Measurements from ENCODE around the gene MLC1. TPM values are rescaled to one million over a fixed set of nuclear protein-coding genes. Genes with fewer than 3 reads are reported as not detected.

The MLC1 gene
- total and polyA plus RNA-seq, 2 experiments from 2014 or later, result 0.27 to 0.32 TPM

- no peak for DNase-seq (ENCODE audit: low read depth in 1 of 2, low spot score in 1 of 2)
- Histone ChIP-seq H3K27me3 (no peaks in the 10 kb centered on the region), H3K9me3 (ENCODE audit: low read depth) (no peaks in the 10 kb centered on the region), H3K4me3 (no peak overlapping the region), H3K4me1 (ENCODE audit: low read depth) (no peaks in the 10 kb centered on the region), H3K36me3 (no peaks in the 10 kb centered on the region), H3K27ac (no peak overlapping the region)
- no peak for TF ChIP-seq CTCF (IDR thresholded peaks at IDR 0.05; ENCODE audit: low read depth, low read length)
These were observed 14.9 kb downstream of the MLC1 start for GRCh38 chr22:50070366-50070765.

GRCh38 chr22:50068096-50068495, 17.1 kb downstream of the MLC1 start:
- no peak for DNase-seq (ENCODE audit: low read depth in 1 of 2, low spot score in 1 of 2)

GRCh38 chr22:50067244-50067643, 18.0 kb downstream of the MLC1 start:
- no peak for TF ChIP-seq CTCF (IDR thresholded peaks at IDR 0.05; ENCODE audit: low read depth, low read length)
- no peaks in the 10 kb centered on the region for H3K9me3 ChIP-seq (ENCODE audit: low read depth)
- no peak overlapping the region for H3K27ac ChIP-seq
- H3K36me3 ChIP-seq, result no peaks in the 10 kb centered on the region
- no peak overlapping the region for H3K4me3 ChIP-seq
- DNase-seq (ENCODE audit: low read depth in 1 of 2, low spot score in 1 of 2), result no peak
- H3K4me1 ChIP-seq (ENCODE audit: low read depth), result no peaks in the 10 kb centered on the region
- H3K27me3 ChIP-seq, result no peaks in the 10 kb centered on the region

More at GRCh38 chr22:50068096-50068495, 17.1 kb downstream of the MLC1 start:
- Histone ChIP-seq H3K36me3 (no peaks in the 10 kb centered on the region), H3K4me3 (no peak overlapping the region), H3K4me1 (ENCODE audit: low read depth) (no peaks in the 10 kb centered on the region), H3K27me3 (no peaks in the 10 kb centered on the region), H3K27ac (no peak overlapping the region), H3K9me3 (ENCODE audit: low read depth) (no peaks in the 10 kb centered on the region)
- no peak for TF ChIP-seq CTCF (IDR thresholded peaks at IDR 0.05; ENCODE audit: low read depth, low read length)

GRCh38 chr22:50064453-50064852, 20.8 kb downstream of the MLC1 start:
- H3K27ac ChIP-seq, result no peak overlapping the region
- DNase-seq (ENCODE audit: low read depth in 1 of 2, low spot score in 1 of 2), result no peak
- no peak for TF ChIP-seq CTCF (IDR thresholded peaks at IDR 0.05; ENCODE audit: low read depth, low read length)
- no peaks in the 10 kb centered on the region for H3K36me3 ChIP-seq
- no peaks in the 10 kb centered on the region for H3K27me3 ChIP-seq
- H3K4me1 ChIP-seq (ENCODE audit: low read depth), result peaks cover 13% of the 10 kb centered on the region
- H3K4me3 ChIP-seq, result no peak overlapping the region
- H3K9me3 ChIP-seq (ENCODE audit: low read depth), result no peaks in the 10 kb centered on the region

- Histone ChIP-seq H3K36me3 (no peaks in the 10 kb centered on the region), H3K27me3 (peaks cover 2% of the 10 kb centered on the region), H3K4me3 (no peak overlapping the region), H3K9me3 (ENCODE audit: low read depth) (no peaks in the 10 kb centered on the region), H3K4me1 (ENCODE audit: low read depth) (peaks cover 19% of the 10 kb centered on the region), H3K27ac (no peak overlapping the region)
- no peak for DNase-seq (ENCODE audit: low read depth in 1 of 2, low spot score in 1 of 2)
- TF ChIP-seq CTCF (IDR thresholded peaks at IDR 0.05; ENCODE audit: low read depth, low read length), result no peak
These were observed 21.4 kb downstream of the MLC1 start for GRCh38 chr22:50063589-50064393.
